H9 (cell line): ENCODE data around the gene KMT2B. TPM values are rescaled to one million over a fixed set of nuclear protein-coding genes. Genes with fewer than 3 reads are reported as not detected.

Experiments used
- DNase-seq: peaks from one replicate; pipeline ENCODE4 v3.0.0-alpha.2; 2017
- H2AFZ ChIP-seq: one replicate; pipeline ENCODE4 v1.6.1; 2013; ENCODE audit warnings: mild to moderate bottlenecking, low read length, control low read depth, moderate library complexity
- H2AK5ac ChIP-seq: 2 replicates; pipeline ENCODE4 v1.6.1; 2013; ENCODE audit warnings: low read length, control low read depth, mixed read lengths; ENCODE audit not compliant: insufficient read length
- H2BK120ac ChIP-seq: one replicate; pipeline ENCODE4 v1.6.1; 2013; ENCODE audit warnings: low read depth, mild to moderate bottlenecking, low read length, control low read depth, inconsistent platforms; ENCODE audit not compliant: poor library complexity, severe bottlenecking
- H2BK12ac ChIP-seq: 2 replicates; pipeline ENCODE4 v1.6.1; 2013; ENCODE audit warnings: low read length, control low read depth, mixed read lengths, low read depth; ENCODE audit not compliant: insufficient read length
- H2BK15ac ChIP-seq: 2 replicates; pipeline ENCODE4 v1.6.1; 2013; ENCODE audit warnings: low read depth, low read length, control low read depth
- H2BK20ac ChIP-seq: one replicate; pipeline ENCODE4 v1.6.1; 2013; ENCODE audit warnings: low read depth, mild to moderate bottlenecking, low read length, control low read depth, inconsistent platforms; ENCODE audit not compliant: poor library complexity, severe bottlenecking
- H2BK5ac ChIP-seq: 2 replicates; pipeline ENCODE4 v1.6.1; 2013; ENCODE audit warnings: low read length, control low read depth, mixed read lengths; ENCODE audit not compliant: insufficient read length
- H3K14ac ChIP-seq: 2 replicates; pipeline ENCODE4 v1.6.1; 2013; ENCODE audit warnings: low read length, control low read depth; ENCODE audit not compliant: insufficient read depth
- H3K18ac ChIP-seq: 2 replicates; pipeline ENCODE4 v1.6.1; 2013; ENCODE audit warnings: low read depth, mild to moderate bottlenecking, mixed read lengths, low read length, control low read depth; ENCODE audit not compliant: insufficient read length
- H3K23ac ChIP-seq: 2 replicates; pipeline ENCODE4 v1.6.1; 2013; ENCODE audit warnings: low read length, control low read depth, mixed read lengths, low read depth; ENCODE audit not compliant: insufficient read length
- H3K23me2 ChIP-seq: 2 replicates; pipeline ENCODE4 v1.6.1; 2013; ENCODE audit warnings: low read depth, mild to moderate bottlenecking, mixed read lengths, low read length, control low read depth; ENCODE audit not compliant: insufficient read length, poor library complexity, severe bottlenecking
- H3K27ac ChIP-seq: 2 replicates; pipeline ENCODE4 v1.5.1; 2013; ENCODE audit warnings: low read length, control low read depth, mixed read lengths, low read depth; ENCODE audit not compliant: insufficient read length
- H3K27me3 ChIP-seq: 2 replicates; pipeline ENCODE4 v1.6.1; 2013; ENCODE audit warnings: low read length, control low read depth, inconsistent platforms; ENCODE audit not compliant: insufficient read depth
- H3K4ac ChIP-seq: 2 replicates; pipeline ENCODE4 v1.6.1; 2013; ENCODE audit warnings: low read depth, mild to moderate bottlenecking, control low read depth, inconsistent platforms, low read length, moderate library complexity
- H3K4me1 ChIP-seq: 2 replicates; pipeline ENCODE4 v1.6.1; 2013; ENCODE audit warnings: low read length, control low read depth, inconsistent platforms; ENCODE audit not compliant: insufficient read depth
- H3K4me2 ChIP-seq: 2 replicates; pipeline ENCODE4 v1.6.1; 2013; ENCODE audit warnings: low read length, control low read depth, mixed read lengths; ENCODE audit not compliant: insufficient read length, insufficient read depth
- H3K56ac ChIP-seq: 2 replicates; pipeline ENCODE4 v1.6.1; 2013; ENCODE audit warnings: low read depth, mild to moderate bottlenecking, mixed read lengths, low read length, control low read depth; ENCODE audit not compliant: insufficient read length
- H3K79me1 ChIP-seq: 2 replicates; pipeline ENCODE4 v1.6.1; 2013; ENCODE audit warnings: low read depth, mild to moderate bottlenecking, moderate library complexity, low read length, control low read depth, inconsistent platforms; ENCODE audit not compliant: insufficient read depth, poor library complexity, severe bottlenecking
- H3K79me2 ChIP-seq: 2 replicates; pipeline ENCODE4 v1.6.1; 2013; ENCODE audit warnings: low read length, control low read depth, inconsistent platforms; ENCODE audit not compliant: insufficient read depth
- H3K9ac ChIP-seq: 2 replicates; pipeline ENCODE4 v1.6.1; 2013; ENCODE audit warnings: low read length, control low read depth, mixed read lengths; ENCODE audit not compliant: insufficient read length; ENCODE audit errors: extremely low read depth
- H3K9me3 ChIP-seq: one replicate; pipeline ENCODE4 v1.6.1; 2013; ENCODE audit warnings: low read depth, low read length, inconsistent platforms; ENCODE audit not compliant: control insufficient read depth
- H3T11ph ChIP-seq: one replicate; pipeline ENCODE4 v1.6.1; 2013; ENCODE audit warnings: mild to moderate bottlenecking, low read length, control low read depth, inconsistent platforms
- H4K20me1 ChIP-seq: one replicate; pipeline ENCODE4 v1.6.1; 2013; ENCODE audit not compliant: control insufficient read depth, insufficient read length, insufficient read depth
- H4K5ac ChIP-seq: 2 replicates; pipeline ENCODE4 v1.6.1; 2013; ENCODE audit warnings: low read depth, mild to moderate bottlenecking, mixed read lengths, low read length, control low read depth; ENCODE audit not compliant: insufficient read length
- H4K8ac ChIP-seq: replicated peaks from 2 replicates; pipeline ENCODE4 v1.6.1; 2013; ENCODE audit warnings: low read length, control low read depth, mixed read lengths, low read depth; ENCODE audit not compliant: insufficient read length
- H4K91ac ChIP-seq: 2 replicates; pipeline ENCODE4 v1.6.1; 2013; ENCODE audit warnings: low read depth, mild to moderate bottlenecking, moderate library complexity, mixed read lengths, low read length, control low read depth; ENCODE audit not compliant: insufficient read length
- H3K27ac Mint-ChIP-seq, 3 experiments: 2 replicates in 2 of 3; 3 replicates in 1 of 3; pipeline ENCODE4 v1.8.0; 2020 to 2021; ENCODE audit warnings: mixed read lengths in 3 of 3, mild to moderate bottlenecking in 1 of 3, moderate library complexity in 1 of 3
- H3K27me3 Mint-ChIP-seq: 2 replicates; pipeline ENCODE4 v1.8.0; 2021; ENCODE audit warnings: low read depth, mild to moderate bottlenecking, moderate library complexity, mixed read lengths
- H3K36me3 Mint-ChIP-seq, 3 experiments: 2 replicates in 2 of 3; 3 replicates in 1 of 3; pipeline ENCODE4 v1.8.0; 2020 to 2021; ENCODE audit warnings: low read depth in 3 of 3, mixed read lengths in 3 of 3; ENCODE audit not compliant: insufficient read depth in 1 of 3
- H3K4me1 Mint-ChIP-seq, 2 experiments: 2 replicates each; pipeline ENCODE4 v1.8.0; 2020; ENCODE audit warnings: mixed read lengths in 2 of 2
- H3K4me3 Mint-ChIP-seq, 2 experiments: 2 replicates in 1 of 2; 3 replicates in 1 of 2; pipeline ENCODE4 v1.8.0; 2020 to 2021; ENCODE audit warnings: mild to moderate bottlenecking in 2 of 2, mixed read lengths in 2 of 2, moderate library complexity in 1 of 2
- H3K9me3 Mint-ChIP-seq, 2 experiments: 2 replicates in 1 of 2; 3 replicates in 1 of 2; pipeline ENCODE4 v1.8.0; 2020; ENCODE audit warnings: mild to moderate bottlenecking in 2 of 2, mixed read lengths in 2 of 2, moderate library complexity in 1 of 2
- CTCF ChIP-seq: fragments of 200-600 bp; sonication (generic); conservative IDR thresholded peaks from 3 replicates; pipeline ENCODE4 v1.8.0; 2021; ENCODE audit warnings: antibody characterized with exemption, mild to moderate bottlenecking
- WGBS: extraction: QIAGEN DNeasy Blood & Tissue Kit; methylation state at CpG from one replicate; pipeline ENCODE4 v1.1.7; 2013; ENCODE audit warnings: missing lambda C conversion rate, low lambda C conversion rate, mixed read lengths; ENCODE audit not compliant: insufficient read length; ENCODE audit errors: extremely low coverage; 5-methylcytosine and 5-hydroxymethylcytosine counted together
- total RNA-seq: library from RNA; stranded (reverse); gene quantifications from 2 replicates; pipeline ENCODE4 v1.2.1, GENCODE V29; 2021

KMT2B gene
- total RNA-seq, 1 experiment from 2014 or later = 47.7 TPM

GRCh38 chr19:35774274-35775045, 56.7 kb downstream of the KMT2B start:
- Histone ChIP-seq H3K18ac (no peak overlapping the region), H3K79me2 (no peaks in the 10 kb centered on the region), H3K27me3 (no peaks in the 10 kb centered on the region), H3K4ac (no peak overlapping the region), H3K56ac (no peak overlapping the region), H3K9ac (no peak overlapping the region), H3K23ac (no peak overlapping the region), H2BK12ac (no peak overlapping the region), H3K4me1 (peaks cover 5% of the 10 kb centered on the region; the same call in 1 of the 2 replicates), H2BK120ac (no peak overlapping the region), H2BK15ac (no peak overlapping the region), H3K9me3 (no peaks in the 10 kb centered on the region), H3T11ph (no peak overlapping the region), H2AFZ (no peak overlapping the region), H4K8ac (no peak overlapping the region), H3K23me2 (peaks cover 5% of the 10 kb centered on the region), H3K27ac (no peak overlapping the region), H4K91ac (no peak overlapping the region), H2BK5ac (no peak overlapping the region), H3K4me2 (no peak overlapping the region), H3K14ac (no peak overlapping the region), H3K79me1 (no peaks in the 10 kb centered on the region), H4K5ac (no peak overlapping the region), H2BK20ac (no peak overlapping the region), H4K20me1 (no peaks in the 10 kb centered on the region), H2AK5ac (no peak overlapping the region)
- Mint-ChIP-seq H3K27me3 (peaks cover 45% of the 10 kb centered on the region), H3K36me3 (peaks cover 0 to 8% (median 2%) of the 10 kb centered on the region in 3 experiments; a peak in 3 of 7 replicates), H3K4me1 (peaks cover 25 to 29% of the 10 kb centered on the region in 2 experiments), H3K4me3 (peak overlapping the region in 1 of 2 experiments; percentile 88; a peak in 3 of 5 replicates), H3K9me3 (no peaks in the 10 kb centered on the region; a peak in 1 of 5 replicates), H3K27ac (no peak overlapping the region)
- DNase-seq = peak; percentile 36
- WGBS = no CpG with 5 or more reads among the region's 16 CpGs
- no peak for TF ChIP-seq CTCF
